GM15510 (cell line): ENCODE results near the gene IGF2BP2.

Experiments
- POLR2A ChIP-seq: IDR thresholded peaks from 3 replicates; pipeline ENCODE4 v1.6.1; 2011; ENCODE audit warnings: borderline replicate concordance; ENCODE audit not compliant: insufficient read length; ENCODE audit errors: extremely low read depth

IGF2BP2 gene

DNA sequence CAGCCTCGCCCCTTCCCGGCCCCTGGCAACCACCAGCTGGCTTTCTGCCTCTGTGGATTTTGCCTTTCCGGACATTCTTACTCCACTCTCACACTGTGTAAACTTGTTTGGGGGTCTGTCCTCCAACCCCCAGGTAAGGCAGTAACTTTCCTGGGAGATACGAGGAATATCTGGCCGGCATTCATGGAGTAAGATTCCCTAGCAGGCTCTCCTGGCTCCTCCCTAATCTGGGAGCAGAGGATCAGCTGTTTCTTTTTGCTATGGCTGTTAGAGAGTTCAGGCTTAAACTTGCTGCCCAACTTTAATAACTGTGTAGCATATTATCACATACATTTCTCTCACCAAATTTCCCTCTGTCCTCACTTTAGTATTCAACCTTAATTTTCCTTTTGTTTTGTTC lies 64.3 kb downstream of the IGF2BP2 start:
- TF ChIP-seq POLR2A = no peak

DNA sequence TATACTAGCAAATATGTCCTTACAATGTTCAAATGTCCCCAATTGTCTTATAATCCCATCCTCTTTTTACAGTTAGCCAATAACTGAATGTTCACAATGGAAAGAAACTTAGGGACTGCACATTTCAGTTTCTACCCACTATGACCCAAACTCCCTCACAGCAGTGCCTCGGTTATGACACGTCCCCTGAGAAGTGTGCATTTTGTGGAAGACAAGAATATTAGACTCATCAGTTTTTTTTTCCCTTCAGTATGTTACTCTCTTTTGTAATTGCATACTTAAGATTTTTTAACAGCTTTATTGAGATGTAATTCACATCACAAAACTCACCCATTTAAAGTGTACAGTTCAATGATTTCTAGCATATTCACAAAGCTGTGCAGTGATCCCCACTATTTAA lies 64.8 kb downstream of the IGF2BP2 start:
- TF ChIP-seq POLR2A = no peak

- TF ChIP-seq POLR2A = no peak
These were observed 65.3 kb downstream of the IGF2BP2 start for GRCh38 chr3:185759512-185759911.

DNA sequence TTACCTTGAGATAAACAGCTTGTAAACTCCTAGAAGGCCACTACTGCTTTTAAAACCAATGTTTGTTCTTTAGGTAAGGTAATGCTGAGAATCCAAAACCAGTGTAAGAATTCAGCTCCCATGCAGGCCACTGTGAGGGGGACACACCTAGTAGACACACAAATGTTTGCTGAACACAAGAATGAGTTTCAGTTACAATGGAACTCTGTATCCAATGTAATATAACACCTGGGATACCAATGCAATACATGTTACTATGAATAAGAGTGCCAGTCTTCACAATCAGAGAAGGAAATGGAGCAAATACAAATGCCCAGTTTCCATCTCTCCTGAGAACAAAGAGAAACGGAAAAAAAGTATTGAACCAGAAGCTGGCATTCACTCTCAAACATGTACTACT lies 65.9 kb downstream of the IGF2BP2 start:
- no peak for TF ChIP-seq POLR2A

- no peak for TF ChIP-seq POLR2A
These were observed 67.7 kb downstream of the IGF2BP2 start for GRCh38 chr3:185757176-185757575.

DNA sequence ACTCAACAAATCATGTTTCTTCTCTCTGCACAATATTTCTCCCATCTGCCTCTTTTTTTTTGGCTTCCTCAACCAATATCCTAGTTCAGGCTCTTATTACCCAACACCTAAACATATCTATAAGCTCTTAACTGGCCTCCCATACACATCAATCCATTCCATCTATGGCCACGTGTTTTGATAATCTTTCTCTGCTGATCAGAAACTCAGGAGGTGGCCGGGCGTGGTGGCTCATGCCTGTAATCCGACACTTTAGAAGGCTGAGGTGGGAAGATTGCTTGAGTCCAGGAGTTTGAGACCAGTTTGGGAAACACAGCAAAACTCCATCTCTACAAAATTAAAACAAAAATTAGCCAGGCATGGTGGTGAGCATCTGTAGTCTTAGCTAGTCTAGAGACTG lies 68.4 kb downstream of the IGF2BP2 start:
- no peak for TF ChIP-seq POLR2A

DNA sequence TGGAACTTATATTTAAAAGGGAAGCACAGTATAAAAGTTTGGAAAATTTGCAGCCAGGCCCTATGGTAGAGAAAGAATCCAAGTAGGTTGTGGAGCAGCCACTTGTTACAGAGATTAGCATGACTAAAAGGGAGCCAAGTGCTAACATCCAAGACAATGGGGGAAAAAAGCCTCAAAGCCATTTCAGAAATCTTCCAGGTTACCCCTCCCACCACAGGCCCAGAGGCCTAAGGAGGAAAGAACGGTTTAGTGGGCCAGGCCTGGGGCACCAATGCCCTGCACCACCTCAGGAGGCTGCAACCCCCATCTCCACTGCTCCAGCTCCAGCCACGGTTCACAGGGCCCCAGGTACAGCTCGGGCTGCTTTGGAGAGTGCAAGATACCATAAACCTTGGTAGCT lies 69.9 kb downstream of the IGF2BP2 start:
- no peak for TF ChIP-seq POLR2A

GRCh38 chr3:185753354-185753753 lies 71.5 kb downstream of the IGF2BP2 start:
- TF ChIP-seq POLR2A = no peak

- no peak for TF ChIP-seq POLR2A
These were observed 74.1 kb downstream of the IGF2BP2 start for GRCh38 chr3:185750702-185751101.

DNA sequence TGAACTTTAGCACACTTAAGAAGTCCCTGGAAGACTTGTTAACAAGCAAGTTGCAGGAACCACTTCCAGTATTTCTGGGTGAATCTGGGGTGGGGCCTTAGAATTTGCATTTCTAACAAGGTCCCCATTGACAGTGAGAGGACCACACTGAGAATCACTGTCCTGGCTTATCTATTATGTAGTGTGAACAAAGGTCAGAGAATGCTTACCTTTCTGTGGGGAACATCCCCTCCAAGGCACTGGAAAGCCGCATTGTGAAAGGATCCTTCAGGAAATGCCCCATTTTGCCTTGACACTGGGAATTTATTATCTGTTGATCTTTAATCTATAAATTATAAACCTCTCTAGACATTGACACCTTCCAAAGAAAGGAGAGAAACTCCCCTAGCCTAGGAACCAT lies 74.8 kb downstream of the IGF2BP2 start:
- TF ChIP-seq POLR2A = no peak

DNA sequence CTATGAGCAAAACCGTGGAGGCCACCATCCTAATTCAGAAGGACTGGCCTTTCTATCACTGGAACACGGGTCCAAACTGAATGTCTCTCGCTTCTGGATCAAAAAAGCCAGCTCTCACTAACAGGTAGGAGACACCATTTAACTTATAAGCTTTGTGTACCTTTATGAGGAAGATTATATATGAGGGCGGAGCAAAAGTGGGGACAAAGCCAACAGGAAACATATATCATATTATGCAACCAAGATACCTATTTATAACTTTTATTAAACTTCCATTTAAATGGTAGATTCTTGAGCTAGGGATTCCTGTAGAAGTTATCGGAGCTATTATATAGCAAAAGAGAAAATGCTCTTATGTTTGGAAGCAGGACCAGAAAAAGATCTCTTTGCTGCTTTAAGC lies 78.4 kb downstream of the IGF2BP2 start:
- TF ChIP-seq POLR2A = no peak

DNA sequence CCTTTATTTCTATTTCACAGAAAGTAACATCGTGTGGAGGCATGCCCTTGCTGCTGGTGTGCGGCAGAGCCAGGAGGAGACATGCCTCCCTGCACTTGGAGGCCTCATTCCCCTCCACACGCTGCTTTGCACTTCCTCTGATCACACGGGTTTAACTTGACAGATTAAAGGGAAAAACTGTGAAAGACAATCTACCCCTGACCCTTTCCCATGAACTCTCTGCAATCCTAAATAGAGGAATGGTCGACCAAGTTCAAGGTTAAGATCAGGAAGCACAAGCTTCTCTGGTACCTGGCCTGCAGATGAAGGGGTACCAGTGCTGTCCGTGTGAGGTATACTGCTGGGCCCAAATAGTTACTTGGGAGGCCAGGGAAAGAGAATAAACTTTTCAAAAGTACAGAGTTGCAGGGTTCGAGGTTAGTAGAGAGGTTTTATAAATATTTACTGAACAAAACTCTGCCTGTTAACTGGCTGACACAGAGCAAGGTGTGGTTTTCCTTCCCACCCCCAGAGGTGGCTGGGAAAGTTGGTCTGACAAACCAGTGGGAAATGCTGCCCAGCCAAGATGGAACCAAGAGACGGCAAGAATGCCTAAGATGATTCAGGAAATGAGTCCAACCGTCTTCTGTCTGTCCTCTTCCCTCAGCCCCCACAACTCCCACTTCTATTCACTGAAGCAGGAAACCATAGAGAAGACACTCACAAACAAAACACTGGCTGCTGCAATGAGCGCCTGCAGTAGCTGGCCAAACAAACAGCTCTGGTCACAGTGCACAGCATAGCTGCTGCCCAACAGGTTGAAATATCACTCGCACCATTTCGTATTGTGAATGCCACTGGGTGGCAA lies 79.6 kb downstream of the IGF2BP2 start:
- no peak for TF ChIP-seq POLR2A

GRCh38 chr3:185741586-185741985 lies 83.3 kb downstream of the IGF2BP2 start:
- TF ChIP-seq POLR2A = no peak

DNA sequence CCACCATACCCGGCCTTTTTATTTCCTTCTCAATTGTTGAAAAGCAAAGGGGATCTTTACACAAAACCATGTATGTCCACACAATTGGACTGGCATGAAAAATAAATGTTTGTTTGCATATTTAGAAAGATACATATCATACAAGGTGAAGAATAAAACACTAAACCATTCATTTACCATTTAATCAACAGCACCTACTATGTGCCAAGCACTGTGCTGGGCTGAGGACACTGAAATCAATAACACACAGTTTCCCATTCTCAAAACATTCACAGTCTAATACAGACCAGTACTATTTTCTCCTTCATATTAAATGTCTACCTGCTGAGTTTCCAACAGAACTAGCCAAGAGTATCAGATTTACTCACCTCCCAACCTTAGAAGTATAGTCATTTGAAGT lies 84.7 kb downstream of the IGF2BP2 start:
- TF ChIP-seq POLR2A = no peak

DNA sequence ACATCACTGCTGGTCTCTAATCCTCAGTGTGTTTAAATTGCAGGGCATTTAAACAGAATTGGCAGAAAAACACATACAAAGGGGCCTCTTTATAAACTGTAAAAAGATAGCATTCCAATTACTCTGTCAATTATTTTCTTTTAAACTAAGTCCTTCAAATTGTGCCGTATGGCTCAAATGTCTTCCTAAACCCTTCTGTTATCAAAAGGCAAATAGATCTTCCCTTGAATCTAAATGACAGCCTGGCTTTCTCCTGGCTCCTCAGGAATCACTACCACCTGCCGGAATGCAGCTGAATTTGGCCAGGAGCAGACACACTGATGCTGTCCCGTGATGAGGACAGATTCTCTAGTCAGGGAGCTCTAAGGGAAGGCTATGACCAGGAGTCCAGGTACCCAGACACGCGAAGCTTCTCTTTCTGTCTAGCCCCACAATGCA lies 85.6 kb downstream of the IGF2BP2 start:
- no peak for TF ChIP-seq POLR2A
